PC-3 (cell line): Measurements from ENCODE around the gene UBL4A. TPM values are rescaled to one million over a fixed set of nuclear protein-coding genes. Genes with fewer than 3 reads are reported as not detected.
A peak's percentile ranks its signal among the peaks of the same experiment; 100 is the strongest.

Experiments used
- ATAC-seq: fragments of 200-7000 bp; cut with Tn5 transposase; 2 replicates; pipeline ENCODE4 v1.9.1; 2020; ENCODE audit warnings: mild to moderate bottlenecking, moderate library complexity
- BruUV-seq: library from RNA; stranded (reverse); fragments of 400-500 nt; replicated peaks from 2 replicates; lab custom pipeline; 2021; lab: Mats Ljungman, UMichigan
- CTCF ChIA-PET: fragments of 300-600 bp; sonication (Branson Sonifier 250); formaldehyde crosslinking; loops from one replicate; lab custom pipeline; 2022; ENCODE audit warnings: antibody characterized with exemption; lab: Charles Lee
- POLR2A ChIA-PET: fragments of 300-600 bp; sonication (Branson Sonifier 250); formaldehyde crosslinking; loops from one replicate; lab custom pipeline; 2022; ENCODE audit warnings: antibody characterized with exemption; ENCODE audit not compliant: unreplicated experiment; lab: Charles Lee
- DNase-seq: peaks from one replicate; pipeline ENCODE4 v3.0.0-alpha.2; 2015
- H2AFZ ChIP-seq: fragments of 300-600 bp; sonication (generic); 2 replicates; pipeline ENCODE4 v1.6.0; 2016; ENCODE audit warnings: antibody characterized with exemption, low read length
- H3F3A ChIP-seq: fragments of 300-600 bp; sonication (generic); one replicate; pipeline ENCODE4 v1.6.0; 2017; ENCODE audit warnings: antibody characterized with exemption, low read length, control low read depth, mild to moderate bottlenecking; ENCODE audit not compliant: unreplicated experiment
- H3K27ac ChIP-seq: fragments of 300-600 bp; sonication (generic); 2 replicates; pipeline ENCODE4 v1.5.1; 2016; ENCODE audit warnings: mild to moderate bottlenecking, low read length
- H3K27me3 ChIP-seq: fragments of 300-600 bp; sonication (generic); 2 replicates; pipeline ENCODE4 v1.6.1; 2016; ENCODE audit warnings: low read length, mixed read lengths
- H3K36me3 ChIP-seq: fragments of 300-600 bp; sonication (generic); 2 replicates; pipeline ENCODE4 v1.6.1; 2016; ENCODE audit warnings: low read depth, mixed run types, low read length, mixed read lengths
- H3K4me1 ChIP-seq: fragments of 300-600 bp; sonication (generic); 2 replicates; pipeline ENCODE4 v1.5.1; 2016; ENCODE audit warnings: low read length; ENCODE audit not compliant: insufficient read depth
- H3K4me2 ChIP-seq: fragments of 300-600 bp; sonication (generic); 2 replicates; pipeline ENCODE4 v1.6.0; 2016; ENCODE audit warnings: low read length
- H3K4me3 ChIP-seq: fragments of 300-600 bp; sonication (generic); 2 replicates; pipeline ENCODE4 v1.5.1; 2016; ENCODE audit warnings: mild to moderate bottlenecking, low read length, mixed read lengths
- H3K79me2 ChIP-seq: fragments of 300-600 bp; sonication (generic); 2 replicates; pipeline ENCODE4 v1.6.1; 2017; ENCODE audit warnings: low read length, mixed read lengths
- H3K9ac ChIP-seq: fragments of 300-600 bp; sonication (generic); 2 replicates; pipeline ENCODE4 v1.6.0; 2016; ENCODE audit warnings: mild to moderate bottlenecking, low read length
- H3K9me2 ChIP-seq: fragments of 300-600 bp; sonication (generic); replicated peaks from 2 replicates; pipeline ENCODE4 v1.6.1; 2016; ENCODE audit warnings: mixed run types, low read length, mixed read lengths
- H3K9me3 ChIP-seq: fragments of 300-600 bp; sonication (generic); 2 replicates; pipeline ENCODE4 v1.6.1; 2016; ENCODE audit warnings: low read length, mixed read lengths
- H4K20me1 ChIP-seq: fragments of 300-600 bp; sonication (generic); 2 replicates; pipeline ENCODE4 v1.6.1; 2016; ENCODE audit warnings: low read length, mixed read lengths
- CTCF ChIP-seq: fragments of 300-600 bp; sonication (generic); conservative IDR thresholded peaks from 2 replicates; pipeline ENCODE4 v1.5.1; 2017; ENCODE audit warnings: antibody characterized with exemption, low read depth, mild to moderate bottlenecking, low read length
- EZH2 ChIP-seq: fragments of 300-600 bp; sonication (generic); IDR thresholded peaks from one replicate; pipeline ENCODE4 v1.6.1; 2017; ENCODE audit warnings: antibody characterized with exemption, mild to moderate bottlenecking, low read length; ENCODE audit not compliant: unreplicated experiment
- EZH2phosphoT487 ChIP-seq: fragments of 300-600 bp; sonication (generic); IDR thresholded peaks from 2 replicates; pipeline ENCODE4 v1.6.1; 2018; ENCODE audit warnings: mild to moderate bottlenecking, antibody characterized with exemption, low read length, borderline replicate concordance
- intact Hi-C: fragments of 100-400 bp; cut with micrococcal nuclease; formaldehyde crosslinking; loops from 2 replicates; pipeline ENCODE4 v1.9.0; 2023
- total RNA-seq: library from RNA; depleted of rRNA; stranded (reverse); fragments of >200 nt; gene quantifications from 2 replicates; pipeline ENCODE4 v1.2.3, GENCODE V29; 2014

UBL4A gene
- total RNA-seq, 1 experiment from 2014 or later: 92.3 TPM

- Histone ChIP-seq H3K36me3 (no peaks in the 10 kb centered on the region), H3F3A (no peaks in the 10 kb centered on the region), H3K9ac (peak overlapping the region; percentile 61), H3K9me2 (no peaks in the 10 kb centered on the region), H4K20me1 (no peaks in the 10 kb centered on the region), H3K4me3 (peak overlapping the region; percentile 82), H3K4me2 (peak overlapping the region; percentile 96), H3K4me1 (no peaks in the 10 kb centered on the region), H3K27me3 (no peaks in the 10 kb centered on the region), H2AFZ (no peak overlapping the region; the same call in 1 of the 2 replicates), H3K27ac (no peak overlapping the region), H3K79me2 (peaks cover 17% of the 10 kb centered on the region), H3K9me3 (no peaks in the 10 kb centered on the region)
- ChIA-PET CTCF (interaction anchor here (0.6 kb wide), 1 partner anchor 34 kb away, joined by 3 read pairs; no protein-coding TSS in a partner anchor), POLR2A (interaction anchor here (0.6 kb wide), 1 partner anchor 23 kb away, joined by 11 read pairs; no protein-coding TSS in a partner anchor)
- no TSS peak for BruUV-seq
- DNase-seq (peak; percentile 54), ATAC-seq (peak; percentile 79)
- TF ChIP-seq CTCF (no peak), EZH2phosphoT487 (no peak), EZH2 (no peak)
- intact Hi-C loops: loop anchor here (10.0 kb wide), 1 partner anchor 64 kb away; the partner anchor contains the start of gene RPL10
Measured at GRCh38 chrX:154458954-154459778, 27.2 kb downstream of the UBL4A start.

DNA sequence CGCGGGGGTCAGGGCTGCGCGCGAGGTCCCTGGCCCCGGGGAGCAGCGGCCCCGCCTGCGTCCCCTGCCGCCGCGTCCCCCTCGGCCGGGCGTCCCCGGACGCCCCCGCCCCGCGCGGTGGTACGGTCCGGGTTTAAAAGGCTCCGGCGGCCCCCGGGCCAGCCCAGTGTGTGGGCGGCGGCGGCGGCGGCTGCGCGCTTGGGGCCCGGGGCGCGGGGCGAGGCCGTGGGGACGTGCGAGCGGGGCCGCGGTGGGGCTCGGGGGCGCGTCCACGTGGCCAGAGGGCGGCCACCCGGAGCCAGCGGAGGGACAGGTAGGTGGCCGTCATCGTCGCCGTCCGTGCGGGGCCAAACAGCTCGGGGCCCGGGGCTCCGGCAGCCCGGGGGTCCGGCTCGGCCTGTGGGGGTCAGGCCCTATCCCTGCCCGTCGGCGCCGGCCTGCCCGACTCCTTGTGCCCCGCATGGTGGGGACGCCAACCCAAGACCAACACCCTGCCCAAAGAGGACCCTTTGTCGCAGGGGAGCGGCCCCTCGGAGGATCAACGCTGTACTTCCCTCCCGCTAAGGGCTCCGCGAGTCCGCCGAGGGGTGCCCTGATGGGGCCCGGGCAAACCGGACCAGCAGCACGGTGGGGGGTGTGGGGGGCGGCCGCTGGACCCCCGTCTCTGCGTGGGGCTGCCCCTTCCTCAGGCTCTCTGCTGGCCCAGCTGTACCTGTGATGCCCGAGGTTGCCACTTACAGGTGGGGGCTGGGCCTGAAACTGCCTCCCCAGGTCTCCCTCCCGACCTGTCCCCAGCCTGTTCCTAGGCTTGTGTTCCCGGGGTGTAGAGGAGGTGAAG lies 28.1 kb downstream of the UBL4A start, which contains the start of gene PLXNA3:
Gene PLXNA3, plus strand, starts transcription at position 166 of the 838 bp plus-strand sequence. CDS start 1,903 bp downstream, outside the sequence.
- Histone ChIP-seq H3K9me3 (no peaks in the 10 kb centered on the region), H3K36me3 (no peaks in the 10 kb centered on the region), H3K9ac (peak within 1 kb of the TSS; percentile 61), H3K4me3 (peak within 1 kb of the TSS; percentile 82), H2AFZ (peak within 1 kb of the TSS; percentile 70), H3K79me2 (peaks cover 17% of the 10 kb centered on the region), H3K27me3 (no peaks in the 10 kb centered on the region), H3K4me2 (peak within 1 kb of the TSS; percentile 96), H3K4me1 (no peaks in the 10 kb centered on the region), H4K20me1 (no peaks in the 10 kb centered on the region), H3K9me2 (no peaks in the 10 kb centered on the region), H3K27ac (no peak within 1 kb of the TSS), H3F3A (no peaks in the 10 kb centered on the region)
- ChIA-PET CTCF (interaction anchor here (0.6 kb wide), 1 partner anchor 33 kb away, joined by 3 read pairs; no protein-coding TSS in a partner anchor), POLR2A (interaction anchor here (0.6 to 0.8 kb wide), 3 partner anchors 24 to 78 kb away, joined by 4 to 11 read pairs (median 6); partner anchors contain the start of gene ATP6AP1)
- ATAC-seq: peak; percentile 64
- no peak for TF ChIP-seq CTCF
- TF ChIP-seq EZH2: no peak
- no peak for TF ChIP-seq EZH2phosphoT487
- TSS peak; percentile 37 for BruUV-seq
- intact Hi-C loops: loop anchor here (10.0 kb wide), 1 partner anchor 64 kb away; the partner anchor contains the start of gene RPL10
- DNase-seq: peak; percentile 46
